DOHH2 (cell line): ENCODE measurements around the gene MFSD2B.
"Not testable (repeated sequence)": the region's sequence is repeated elsewhere in the genome, so short reads cannot be mapped to it uniquely, and the experiment has no call there.

Experiments
- H3F3A ChIP-seq: fragments of 200-600 bp; sonication (generic), shearing (Covaris generic); 2 replicates; pipeline ENCODE4 v1.6.0; 2016; ENCODE audit warnings: antibody characterized with exemption, mild to moderate bottlenecking; ENCODE audit not compliant: control insufficient read depth, insufficient read depth
- H3K27ac ChIP-seq: fragments of 200-600 bp; sonication (generic); 2 replicates; pipeline ENCODE4 v1.5.1; 2014; ENCODE audit warnings: low read depth, mild to moderate bottlenecking, low read length, moderate library complexity
- H3K27me3 ChIP-seq: fragments of 200-600 bp; sonication (generic); 2 replicates; pipeline ENCODE4 v1.6.1; 2014; ENCODE audit warnings: mild to moderate bottlenecking, low read length, mixed read lengths; ENCODE audit not compliant: control insufficient read depth
- H3K36me3 ChIP-seq: fragments of 200-600 bp; sonication (generic); 2 replicates; pipeline ENCODE4 v1.6.1; 2014; ENCODE audit warnings: mild to moderate bottlenecking, low read length, moderate library complexity, mixed read lengths; ENCODE audit not compliant: control insufficient read depth
- H3K4me1 ChIP-seq: fragments of 200-600 bp; sonication (generic); 2 replicates; pipeline ENCODE4 v1.6.1; 2014; ENCODE audit warnings: mild to moderate bottlenecking, low read length, mixed read lengths; ENCODE audit not compliant: control insufficient read depth
- H3K4me2 ChIP-seq: fragments of 200-600 bp; sonication (generic); 2 replicates; pipeline ENCODE4 v1.6.0; 2014; ENCODE audit warnings: mild to moderate bottlenecking, low read length, moderate library complexity
- H3K4me3 ChIP-seq: fragments of 200-600 bp; sonication (generic); 2 replicates; pipeline ENCODE4 v1.5.1; 2014; ENCODE audit warnings: mild to moderate bottlenecking, low read length, mixed read lengths
- H3K79me2 ChIP-seq: fragments of 200-600 bp; sonication (generic); 2 replicates; pipeline ENCODE4 v1.6.1; 2014; ENCODE audit warnings: mild to moderate bottlenecking, low read length, mixed read lengths; ENCODE audit not compliant: control insufficient read depth
- H3K9me2 ChIP-seq: fragments of 200-600 bp; sonication (generic); replicated peaks from 2 replicates; pipeline ENCODE4 v1.6.1; 2014; ENCODE audit warnings: mild to moderate bottlenecking, low read length, mixed read lengths; ENCODE audit not compliant: control insufficient read depth
- H3K9me3 ChIP-seq: fragments of 200-600 bp; sonication (generic); 2 replicates; pipeline ENCODE4 v1.6.1; 2014; ENCODE audit warnings: antibody characterized with exemption, low read length, mixed read lengths; ENCODE audit not compliant: control insufficient read depth, insufficient read depth
- H4K20me1 ChIP-seq: fragments of 200-600 bp; sonication (generic); 2 replicates; pipeline ENCODE4 v1.6.0; 2014; ENCODE audit warnings: low read depth, mild to moderate bottlenecking, antibody characterized with exemption, low read length, moderate library complexity; ENCODE audit not compliant: control insufficient read depth, insufficient read depth
- CTCF ChIP-seq: fragments of 200-600 bp; sonication (generic); IDR thresholded peaks from one replicate; pipeline ENCODE4 v1.5.1; 2014; ENCODE audit warnings: antibody characterized with exemption, mild to moderate bottlenecking, low read depth, low read length; ENCODE audit not compliant: poor library complexity, severe bottlenecking
- EZH2phosphoT487 ChIP-seq: fragments of 200-600 bp; sonication (generic); IDR thresholded peaks from 2 replicates; pipeline ENCODE4 v1.6.1; 2017; ENCODE audit warnings: borderline replicate concordance, mild to moderate bottlenecking, antibody characterized with exemption, low read length, moderate library complexity, mixed read lengths

Gene MFSD2B

GRCh38 chr2:24040511-24040910, 30.6 kb downstream of the MFSD2B start:
- Histone ChIP-seq H3K4me2 (no peak overlapping the region), H3K79me2 (peaks cover 60% of the 10 kb centered on the region), H3K27me3 (no peaks in the 10 kb centered on the region), H3K4me3 (no peak overlapping the region), H3K4me1 (peaks cover 12% of the 10 kb centered on the region), H3K9me2 (no peaks in the 10 kb centered on the region), H3F3A (no peaks in the 10 kb centered on the region), H3K9me3 (no peaks in the 10 kb centered on the region), H3K27ac (no peak overlapping the region), H3K36me3 (peaks cover 35% of the 10 kb centered on the region), H4K20me1 (no peaks in the 10 kb centered on the region)
- TF ChIP-seq EZH2phosphoT487, result no peak
- TF ChIP-seq CTCF, result no peak

GRCh38 chr2:24043133-24043532, 33.2 kb downstream of the MFSD2B start:
- H3K27ac ChIP-seq, H3K27me3 ChIP-seq, H3F3A ChIP-seq, H3K9me2 ChIP-seq, H3K4me3 ChIP-seq, H3K4me2 ChIP-seq, H3K9me3 ChIP-seq, H4K20me1 ChIP-seq: not testable (repeated sequence)
- Histone ChIP-seq H3K4me1 (peaks cover 20% of the 10 kb centered on the region), H3K79me2 (peaks cover 52% of the 10 kb centered on the region), H3K36me3 (peaks cover 14% of the 10 kb centered on the region)

GRCh38 chr2:24045511-24046508, 35.9 kb downstream of the MFSD2B start:
- Histone ChIP-seq H3K9me2 (no peaks in the 10 kb centered on the region), H3K4me1 (peaks cover 36% of the 10 kb centered on the region), H3F3A (peaks cover 11% of the 10 kb centered on the region), H3K27ac (no peak overlapping the region), H3K36me3 (no peaks in the 10 kb centered on the region; the same call in 1 of the 2 replicates), H3K9me3 (no peaks in the 10 kb centered on the region), H4K20me1 (no peaks in the 10 kb centered on the region), H3K4me3 (peak overlapping the region; percentile 87), H3K27me3 (peaks cover 13% of the 10 kb centered on the region), H3K79me2 (peaks cover 44% of the 10 kb centered on the region), H3K4me2 (peak overlapping the region; percentile 74)
- TF ChIP-seq EZH2phosphoT487, result no peak
- no peak for TF ChIP-seq CTCF

GRCh38 chr2:24046599-24046929, 36.7 kb downstream of the MFSD2B start:
- H3K4me3 ChIP-seq, result peak overlapping the region; percentile 87
- H3K9me3 ChIP-seq, result no peaks in the 10 kb centered on the region
- H4K20me1 ChIP-seq, result no peaks in the 10 kb centered on the region
- H3K4me1 ChIP-seq, result peaks cover 36% of the 10 kb centered on the region
- H3F3A ChIP-seq, result peaks cover 11% of the 10 kb centered on the region
- TF ChIP-seq EZH2phosphoT487 (no peak), CTCF (no peak)
- peak overlapping the region; percentile 74 for H3K4me2 ChIP-seq
- H3K79me2 ChIP-seq, result peaks cover 38% of the 10 kb centered on the region
- H3K9me2 ChIP-seq, result no peaks in the 10 kb centered on the region
- no peak overlapping the region for H3K27ac ChIP-seq
- no peaks in the 10 kb centered on the region; the same call in 1 of the 2 replicates for H3K36me3 ChIP-seq
- H3K27me3 ChIP-seq, result peaks cover 18% of the 10 kb centered on the region
